Activated CD4-positive, alpha-beta T cell treated with anti-CD3 and anti-CD28 coated beads for 4 hours (primary cell): ENCODE measurements around the gene GRK4.
"Not testable (repeated sequence)": the region's sequence is repeated elsewhere in the genome, so short reads cannot be mapped to it uniquely, and the experiment has no call there.

Experiments used
- DNase-seq, 2 donors: peaks; one replicate each; pipeline ENCODE4 v3.0.0-alpha.2; 2020

GRK4 gene

GRCh38 chr4:2942532-2943363 lies 20.6 kb upstream of the GRK4 start:
- DNase-seq: no peak

- DNase-seq: no peak
These were observed 19.8 kb upstream of the GRK4 start for GRCh38 chr4:2943364-2944090.

- no peak for DNase-seq
These were observed 19.3 kb upstream of the GRK4 start for GRCh38 chr4:2944091-2944482.

GRCh38 chr4:2944586-2945526 lies 18.5 kb upstream of the GRK4 start:
- no peak for DNase-seq

- not testable (repeated sequence) for DNase-seq
These were observed 17.5 kb upstream of the GRK4 start for GRCh38 chr4:2945619-2946604.

GRCh38 chr4:2946812-2947600 lies 16.4 kb upstream of the GRK4 start:
- DNase-seq: no peak

- no peak for DNase-seq
These were observed 15.4 kb upstream of the GRK4 start for GRCh38 chr4:2947926-2948325.

- no peak for DNase-seq
These were observed 14.2 kb upstream of the GRK4 start for GRCh38 chr4:2948895-2949781.

GRCh38 chr4:2949782-2950125 lies 13.6 kb upstream of the GRK4 start:
- no peak for DNase-seq

GRCh38 chr4:2950221-2950989 lies 13.0 kb upstream of the GRK4 start:
- DNase-seq: no peak

GRCh38 chr4:2953496-2953895 lies 9.9 kb upstream of the GRK4 start:
- DNase-seq: no peak

GRCh38 chr4:2954358-2955185 lies 8.8 kb upstream of the GRK4 start:
- peak in 1 of 2 donors; percentile 63 for DNase-seq

GRCh38 chr4:2955186-2956044 lies 8.0 kb upstream of the GRK4 start:
- not testable (repeated sequence) for DNase-seq

GRCh38 chr4:2958446-2958845 lies 4.9 kb upstream of the GRK4 start:
- no peak for DNase-seq

- not testable (repeated sequence) for DNase-seq
These were observed 2.9 kb upstream of the GRK4 start for GRCh38 chr4:2960450-2960849.

GRCh38 chr4:2961421-2961810 lies 2.0 kb upstream of the GRK4 start:
- no peak for DNase-seq

GRCh38 chr4:2961811-2962441 lies 1.4 kb upstream of the GRK4 start:
- DNase-seq: peak in 1 of 2 donors; percentile 18
